Stimulated activated CD4-positive, alpha-beta T cell treated with anti-CD3 and anti-CD28 coated beads, Interleukin-4, amount 100 ng/mL, for 4 hours (primary cell): ENCODE results near the gene DYDC1.
A peak's percentile ranks its signal among the peaks of the same experiment; 100 is the strongest.
"Not testable (repeated sequence)": the region's sequence is repeated elsewhere in the genome, so short reads cannot be mapped to it uniquely, and the experiment has no call there.

Experiments used
- DNase-seq, 2 experiments: peaks; one replicate each; pipeline ENCODE4 v3.0.0-alpha.2; 2020

DYDC1 gene

GRCh38 chr10:80356563-80356988 is at the start of gene DYDC1, which contains the start of gene DYDC2:
DYDC1 (minus strand) TSS chr10:80356755; CDS start chr10:80352601, 4,154 bp downstream.
DYDC2 (plus strand) TSS chr10:80356781; CDS start chr10:80362444, 5,663 bp downstream.
- peak; percentile 4 to 17 for DNase-seq

- no peak for DNase-seq
Measured at GRCh38 chr10:80406204-80406603, 49.6 kb upstream of the DYDC1 start.

GRCh38 chr10:80405626-80406025 is 49.1 kb upstream of the DYDC1 start:
- DNase-seq = no peak

GRCh38 chr10:80405035-80405434 is 48.5 kb upstream of the DYDC1 start:
- DNase-seq = no peak

- DNase-seq = no peak
Measured at GRCh38 chr10:80400136-80400804, 43.7 kb upstream of the DYDC1 start.

GRCh38 chr10:80397014-80397413 is 40.5 kb upstream of the DYDC1 start:
- DNase-seq = no peak

- DNase-seq = no peak
Measured at GRCh38 chr10:80394358-80394916, 37.9 kb upstream of the DYDC1 start.

GRCh38 chr10:80392250-80392649 is 35.7 kb upstream of the DYDC1 start:
- no peak for DNase-seq

GRCh38 chr10:80390740-80391139 is 34.2 kb upstream of the DYDC1 start:
- DNase-seq = no peak

GRCh38 chr10:80382989-80383388 is 26.4 kb upstream of the DYDC1 start:
- peak; percentile 5 to 15 for DNase-seq

- DNase-seq = no peak
Measured at GRCh38 chr10:80380185-80380584, 23.6 kb upstream of the DYDC1 start.

- DNase-seq = no peak
Measured at GRCh38 chr10:80379701-80380100, 23.1 kb upstream of the DYDC1 start.

GRCh38 chr10:80373502-80373901 is 16.9 kb upstream of the DYDC1 start:
- no peak for DNase-seq

GRCh38 chr10:80372675-80373074 is 16.1 kb upstream of the DYDC1 start:
- no peak for DNase-seq

- no peak for DNase-seq
Measured at GRCh38 chr10:80371467-80371866, 14.9 kb upstream of the DYDC1 start.

GRCh38 chr10:80365510-80365909 is 9.0 kb upstream of the DYDC1 start:
- DNase-seq = no peak

- DNase-seq = no peak
Measured at GRCh38 chr10:80359644-80360043, 3.1 kb upstream of the DYDC1 start.

GRCh38 chr10:80358925-80359324 is 2.4 kb upstream of the DYDC1 start:
- not testable (repeated sequence) for DNase-seq

GRCh38 chr10:80357851-80358125 is 1.2 kb upstream of the DYDC1 start:
- no peak for DNase-seq

GRCh38 chr10:80356989-80357850 is 665 bp upstream of the DYDC1 start:
- DNase-seq = no peak

GRCh38 chr10:80351220-80351619 is 5.3 kb downstream of the DYDC1 start:
- no peak for DNase-seq

GRCh38 chr10:80350251-80350650 is 6.3 kb downstream of the DYDC1 start:
- DNase-seq = no peak

- DNase-seq = no peak
Measured at GRCh38 chr10:80344912-80345311, 11.6 kb downstream of the DYDC1 start.

- DNase-seq = no peak
Measured at GRCh38 chr10:80344276-80344675, 12.3 kb downstream of the DYDC1 start.
